Activated CD4-positive, alpha-beta T cell treated with anti-CD3 and anti-CD28 coated beads, Interleukin-2, amount 50 U/mL, for 48 hours (primary cell): ENCODE data around the gene USB1.
"Not testable (repeated sequence)": the region's sequence is repeated elsewhere in the genome, so short reads cannot be mapped to it uniquely, and the experiment has no call there.

Source experiments
- DNase-seq, 2 experiments: peaks; one replicate each; pipeline ENCODE4 v3.0.0-alpha.2; 2020

USB1 gene

GRCh38 chr16:57970319-57970718 lies 30.9 kb upstream of the USB1 start:
- DNase-seq: no peak

GRCh38 chr16:57970970-57971369 lies 30.2 kb upstream of the USB1 start, which contains the start of gene CNGB1:
Gene CNGB1 (minus strand): TSS chr16:57971128. CDS start chr16:57967286, 3,842 bp downstream.
- no peak for DNase-seq

- no peak for DNase-seq
Measured at GRCh38 chr16:57971848-57972247, 29.4 kb upstream of the USB1 start.

- DNase-seq: no peak
Measured at GRCh38 chr16:57972306-57972705, 28.9 kb upstream of the USB1 start.

- DNase-seq: no peak
Measured at GRCh38 chr16:57976331-57976796, 24.8 kb upstream of the USB1 start.

- no peak for DNase-seq
Measured at GRCh38 chr16:57977418-57978069, 23.7 kb upstream of the USB1 start.

- DNase-seq: not testable (repeated sequence)
Measured at GRCh38 chr16:57978070-57978465, 23.1 kb upstream of the USB1 start.

- no peak for DNase-seq
Measured at GRCh38 chr16:57979006-57979585, 22.1 kb upstream of the USB1 start.

- no peak for DNase-seq
Measured at GRCh38 chr16:57981636-57982035, 19.6 kb upstream of the USB1 start.

GRCh38 chr16:57982385-57982784 lies 18.8 kb upstream of the USB1 start:
- DNase-seq: no peak

GRCh38 chr16:57984443-57985203 lies 16.6 kb upstream of the USB1 start:
- peak; percentile 92 to 94 for DNase-seq

GRCh38 chr16:57985204-57986181 lies 15.7 kb upstream of the USB1 start:
- no peak for DNase-seq

- no peak for DNase-seq
Measured at GRCh38 chr16:57986196-57986595, 15.0 kb upstream of the USB1 start.

- DNase-seq: no peak
Measured at GRCh38 chr16:57987441-57988177, 13.6 kb upstream of the USB1 start.

- no peak for DNase-seq
Measured at GRCh38 chr16:57988929-57989328, 12.3 kb upstream of the USB1 start.

- DNase-seq: no peak
Measured at GRCh38 chr16:57991551-57992059, 9.6 kb upstream of the USB1 start.

- no peak for DNase-seq
Measured at GRCh38 chr16:57992084-57992483, 9.1 kb upstream of the USB1 start.

- DNase-seq: no peak
Measured at GRCh38 chr16:57993438-57993837, 7.8 kb upstream of the USB1 start.

- DNase-seq: no peak
Measured at GRCh38 chr16:57993897-57994296, 7.3 kb upstream of the USB1 start.

GRCh38 chr16:57994361-57994760 lies 6.8 kb upstream of the USB1 start:
- no peak for DNase-seq

- DNase-seq: peak; percentile 48 to 56
Measured at GRCh38 chr16:57994778-57995177, 6.4 kb upstream of the USB1 start.
